ENCODE results near the gene NLRP8.
"Not testable (repeated sequence)": the region's sequence is repeated elsewhere in the genome, so short reads cannot be mapped to it uniquely, and the experiment has no call there.

The NLRP8 gene

GRCh38 chr19:55973982-55974381 lies 26.4 kb downstream of the NLRP8 start:
- no peak for DNase-seq (ENCODE audit: low spot score)

GRCh38 chr19:55980415-55980814 lies 32.8 kb downstream of the NLRP8 start:
- DNase-seq (ENCODE audit: low spot score), result no peak

DNA sequence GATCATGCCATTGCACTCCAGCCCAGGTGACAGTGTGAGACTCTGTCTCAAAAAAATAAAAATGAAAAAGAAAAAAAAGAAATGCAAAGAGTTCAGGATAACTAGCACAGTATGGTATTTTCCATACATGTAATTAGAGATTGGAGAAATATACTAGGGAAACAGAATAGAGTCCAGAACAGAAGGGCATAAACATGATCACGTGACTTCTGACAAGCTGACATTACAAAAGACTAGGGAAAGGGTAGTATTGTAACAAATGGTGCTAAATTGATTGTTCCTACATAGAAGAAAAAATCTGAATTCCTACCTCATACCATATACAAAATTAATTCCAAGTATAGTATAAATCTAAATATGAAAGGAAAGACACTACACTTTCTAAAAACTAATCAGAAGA lies 37.6 kb downstream of the NLRP8 start:
- no peak for DNase-seq (ENCODE audit: low spot score)

GRCh38 chr19:55986487-55986886 lies 38.9 kb downstream of the NLRP8 start, which contains the start of gene NLRP5:
Gene NLRP5, plus strand, starts transcription at chr19:55986775.
- DNase-seq (ENCODE audit: low spot score), result no peak

DNA sequence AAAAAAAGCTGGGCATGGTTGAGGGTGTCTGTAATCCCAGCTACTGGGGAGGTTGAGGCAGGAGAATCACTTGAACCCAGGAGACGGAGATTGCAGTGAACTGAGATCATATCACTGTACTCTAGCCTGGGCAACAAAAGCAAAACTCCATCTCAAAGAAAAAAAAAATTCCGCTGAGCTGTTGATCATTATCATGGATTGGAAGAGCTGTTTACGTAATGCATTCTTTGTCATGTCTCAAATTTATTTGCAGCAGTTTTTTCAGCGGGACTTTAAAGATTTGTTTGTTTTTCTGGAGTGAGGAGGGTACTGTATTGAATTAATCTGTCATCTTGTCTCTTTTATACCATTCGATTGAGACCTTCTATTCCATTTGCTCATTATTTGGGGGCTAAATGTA lies 43.2 kb downstream of the NLRP8 start:
- DNase-seq (ENCODE audit: low spot score), result no peak

- peak; percentile 5 for DNase-seq (ENCODE audit: low spot score)
Observed at GRCh38 chr19:55993492-55993891, 45.9 kb downstream of the NLRP8 start.

DNA sequence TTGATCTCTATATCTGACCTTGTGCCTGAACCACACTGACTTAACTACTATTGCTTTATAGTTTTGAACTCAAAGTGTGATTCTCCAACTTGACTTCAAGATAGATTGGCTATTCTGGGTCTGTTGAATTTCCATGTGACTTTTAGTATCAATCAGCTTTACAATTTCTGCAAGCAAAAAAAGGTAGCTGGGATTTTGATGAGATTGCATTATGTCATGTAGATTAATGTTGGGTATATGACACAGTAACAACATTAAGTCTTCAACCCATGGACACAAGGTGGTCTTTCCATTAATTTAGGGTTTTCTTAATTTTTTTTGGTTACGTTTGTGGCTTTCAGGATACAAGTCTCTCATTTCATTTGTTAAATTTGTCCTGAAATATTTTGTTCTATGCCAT lies 67.1 kb downstream of the NLRP8 start:
- no peak for DNase-seq (ENCODE audit: low spot score)

DNA sequence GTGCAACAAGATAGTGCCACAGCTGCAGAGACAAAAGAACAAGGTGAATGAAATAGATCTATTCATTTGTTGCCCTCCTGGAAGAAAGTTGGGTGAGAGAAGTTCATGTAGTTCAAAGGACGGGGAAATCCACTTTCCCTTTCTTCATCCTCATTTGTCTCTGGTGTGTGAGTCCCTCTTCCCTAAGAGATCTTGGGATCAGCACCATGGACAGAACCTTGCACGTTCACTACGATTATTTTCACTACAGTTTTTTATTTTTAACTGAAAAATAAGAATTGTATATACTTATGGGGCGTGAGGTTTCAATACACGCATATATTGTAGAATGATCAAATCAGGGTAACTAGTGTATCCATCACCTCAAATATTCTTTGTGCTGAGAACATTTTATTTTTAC lies 68.1 kb downstream of the NLRP8 start:
- no peak for DNase-seq (ENCODE audit: low spot score)

- not testable (repeated sequence) for DNase-seq (ENCODE audit: low spot score)
Observed at GRCh38 chr19:56019325-56019724, 71.7 kb downstream of the NLRP8 start.

DNA sequence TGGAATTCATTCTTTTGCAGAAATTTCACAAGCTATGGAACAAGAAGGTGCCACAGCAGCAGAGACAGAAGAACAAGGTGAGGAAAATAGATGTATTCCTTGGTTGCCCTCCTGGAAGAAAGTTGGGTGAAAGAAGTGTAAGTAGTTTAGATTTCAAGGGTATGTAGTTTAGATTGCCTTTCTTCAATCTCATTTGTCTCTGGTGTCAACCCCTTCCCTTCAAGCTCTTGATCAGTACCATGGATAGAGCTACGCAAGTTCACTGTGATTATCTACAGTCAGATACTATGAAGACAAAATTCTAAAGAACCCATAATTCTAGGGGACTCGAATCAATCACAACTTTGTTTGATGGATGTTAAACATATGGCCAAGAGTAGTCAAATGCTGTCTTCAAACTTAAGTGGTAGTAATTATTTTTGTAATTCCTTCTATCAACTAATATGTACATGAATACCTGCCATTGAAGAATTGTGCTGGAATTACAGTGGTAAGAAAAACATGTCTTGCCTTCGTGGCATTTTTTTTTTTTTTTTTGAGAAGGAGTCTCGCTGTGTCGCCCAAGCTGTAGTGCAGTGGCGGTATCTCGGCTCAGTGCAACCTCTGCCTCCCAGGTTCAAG lies 72.8 kb downstream of the NLRP8 start:
- DNase-seq (ENCODE audit: low spot score), result not testable (repeated sequence)

DNA sequence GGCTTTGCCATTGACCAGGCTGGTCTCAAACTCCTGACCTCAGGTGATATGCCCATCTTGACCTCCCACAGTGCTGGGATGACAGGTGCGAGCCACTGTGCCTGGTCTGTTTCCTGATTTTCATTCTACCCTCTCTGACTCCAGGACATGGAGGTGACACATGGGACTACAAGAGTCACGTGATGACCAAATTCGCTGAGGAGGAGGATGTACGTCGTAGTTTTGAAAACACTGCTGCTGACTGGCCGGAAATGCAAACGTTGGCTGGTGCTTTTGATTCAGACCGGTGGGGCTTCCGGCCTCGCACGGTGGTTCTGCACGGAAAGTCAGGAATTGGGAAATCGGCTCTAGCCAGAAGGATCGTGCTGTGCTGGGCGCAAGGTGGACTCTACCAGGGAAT lies 79.1 kb downstream of the NLRP8 start:
- no peak for DNase-seq (ENCODE audit: low spot score)

All from NAMALWA (cell line).